ENCODE data around the gene TMEM167B. TPM values are rescaled to one million over a fixed set of nuclear protein-coding genes. Genes with fewer than 3 reads are reported as not detected.

Gene TMEM167B
- total and polyA plus RNA-seq, 2 of the 4 experiments (the other 2 are of a cell fraction): 21.6 to 32.1 TPM

- ChIA-PET POLR2A (ENCODE audit: unreplicated experiment) (no interaction called here), CTCF (no interaction called here)
- no peak overlapping the region for H3K9ac ChIP-seq (ENCODE audit: low read depth, low read length)
- H3K27me3 ChIP-seq (ENCODE audit: control insufficient read depth, insufficient read depth, low read length): no peaks in the 10 kb centered on the region
- H4K8ac ChIP-seq (ENCODE audit: low read depth in 2 of 2, low read length in 2 of 2): no peak overlapping the region
- no peak overlapping the region for H4K5ac ChIP-seq (ENCODE audit: low read depth, low read length)
- in situ Hi-C loops (cut with MboI; ENCODE audit: low sequenced_read_pairs) (no loop called here), intact Hi-C loops (cut with micrococcal nuclease) (no loop called here), dilution Hi-C loops (cut with HindIII; ENCODE audit: low sequenced_read_pairs, unreplicated experiment) (no loop called here)
- no peak overlapping the region for H2AK5ac ChIP-seq (ENCODE audit: low read depth, low read length)
- H3K36me3 ChIP-seq (ENCODE audit: control insufficient read depth, insufficient read depth, low read length): no peaks in the 10 kb centered on the region
- H2AFZ ChIP-seq (replicated peaks; ENCODE audit: low read length, poor library complexity): no peak overlapping the region
- no peak overlapping the region for H3K27ac ChIP-seq (ENCODE audit: insufficient read depth, low read length)
- DNase-seq: no peak
- H3K9me3 ChIP-seq (ENCODE audit: control insufficient read depth, insufficient read depth, low read length): no peaks in the 10 kb centered on the region
- TF ChIP-seq MAFK (IDR thresholded peaks at IDR 0.05; ENCODE audit: low read depth, low read length) (no peak), FOS (IDR thresholded peaks at IDR 0.05; ENCODE audit: low read depth, low read length) (no peak), ELK1 (IDR thresholded peaks at IDR 0.05; ENCODE audit: borderline replicate concordance, low read depth, low read length) (no peak), MAZ (IDR thresholded peaks at IDR 0.05; ENCODE audit: borderline replicate concordance, low read depth, low read length) (no peak), MXI1 (IDR thresholded peaks at IDR 0.05; ENCODE audit: borderline replicate concordance, low read depth, low read length) (no peak), CTCF (conservative IDR thresholded peaks at IDR 0.05; ENCODE audit: low read depth, low read length) (no peak), NFE2L2 (IDR thresholded peaks at IDR 0.05; ENCODE audit: low read depth, low read length) (no peak), RCOR1 (IDR thresholded peaks at IDR 0.05; ENCODE audit: insufficient replicate concordance, low read length) (no peak), CEBPB (IDR thresholded peaks at IDR 0.05; ENCODE audit: low read depth, low read length) (no peak), USF2 (IDR thresholded peaks at IDR 0.05; ENCODE audit: low read depth, low read length) (no peak), POLR2A (IDR thresholded peaks at IDR 0.05; ENCODE audit: low read depth, low read length) (no peak), BHLHE40 (IDR thresholded peaks at IDR 0.05; ENCODE audit: low read depth, low read length) (no peak), RFX5 (IDR thresholded peaks at IDR 0.05; ENCODE audit: low read depth, low read length) (no peak)
- H2BK20ac ChIP-seq (ENCODE audit: low read depth, low read length): no peak overlapping the region
- H4K20me1 ChIP-seq (ENCODE audit: insufficient read depth, low read length): no peaks in the 10 kb centered on the region
- no peak overlapping the region for H3K56ac ChIP-seq (ENCODE audit: extremely low read depth, insufficient read depth, low read length)
- H2AK9ac ChIP-seq (replicated peaks; ENCODE audit: low read depth, low read length, poor library complexity): no peak overlapping the region
- no peak overlapping the region for H3K4me2 ChIP-seq (ENCODE audit: low read depth, low read length)
- WGBS, 2 experiments (ENCODE audit: extremely low coverage in 2 of 2, insufficient read length in 1 of 2): 53% methylated on average over 4 of the region's 6 CpGs; no CpG with 5 or more reads in 1 of the 2 experiments
- H3K79me1 ChIP-seq (ENCODE audit: low read depth in 1 of 2, low read length in 2 of 2): no peaks in the 10 kb centered on the region
- no peak overlapping the region for H2BK15ac ChIP-seq (ENCODE audit: low read depth, low read length)
- no peak overlapping the region for H3K23ac ChIP-seq (ENCODE audit: low read depth, low read length)
- no peak overlapping the region for H3K18ac ChIP-seq (ENCODE audit: low read depth, low read length)
- BruUV-seq (replicated peaks): no TSS peak
- H2BK5ac ChIP-seq (ENCODE audit: low read depth, low read length, poor library complexity, severe bottlenecking): no peak overlapping the region
- no peaks in the 10 kb centered on the region for H3K4me1 ChIP-seq (ENCODE audit: control insufficient read depth, insufficient read depth, low read length)
- H2BK120ac ChIP-seq (ENCODE audit: low read depth, low read length): no peak overlapping the region
- no peaks in the 10 kb centered on the region for H3K9me1 ChIP-seq (ENCODE audit: insufficient read depth, low read length)
- ATAC-seq (ENCODE audit: low read depth): no peak
- no peak overlapping the region for H3K14ac ChIP-seq (replicated peaks; ENCODE audit: low read depth, low read length)
- H3K4me3 ChIP-seq (ENCODE audit: insufficient read depth, low read depth, low read length): no peak overlapping the region
- no peak overlapping the region for H3K4ac ChIP-seq (ENCODE audit: low read depth, low read length)
- H4K91ac ChIP-seq (ENCODE audit: insufficient read depth, low read depth, low read length): no peak overlapping the region
Measured at GRCh38 chr1:109136766-109137165, 46.2 kb downstream of the TMEM167B start.
